Liver (tissue), 9 donors: ENCODE results near the gene FMN2. TPM values are rescaled to one million over a fixed set of nuclear protein-coding genes. Genes with fewer than 3 reads are reported as not detected.

ENCODE experiments used
- DNase-seq: peaks from one replicate; pipeline ENCODE4 v3.0.0-alpha.2; 2017; ENCODE audit warnings: low spot score
- H3K27ac ChIP-seq, 2 donors: one replicate each; pipeline ENCODE4 v1.7.0; 2013; ENCODE audit warnings: inconsistent platforms in 2 of 2, low read length in 2 of 2, control low read depth in 1 of 2, low read depth in 1 of 2, mild to moderate bottlenecking in 1 of 2
- H3K27me3 ChIP-seq, 4 donors: one replicate each; pipeline versions ENCODE4 v1.6.1 to v1.7.0; 2013; ENCODE audit warnings: low read length in 3 of 4, inconsistent platforms in 1 of 4, mild to moderate bottlenecking in 1 of 4, moderate library complexity in 1 of 4; ENCODE audit not compliant: control insufficient read depth in 4 of 4, insufficient read depth in 4 of 4
- H3K36me3 ChIP-seq, 4 donors: one replicate each; pipeline versions ENCODE4 v1.6.1 to v1.7.0; 2013; ENCODE audit warnings: low read length in 3 of 4, mild to moderate bottlenecking in 3 of 4, low read depth in 1 of 4, moderate library complexity in 1 of 4; ENCODE audit not compliant: control insufficient read depth in 4 of 4, insufficient read depth in 3 of 4
- H3K4me1 ChIP-seq, 4 donors: one replicate each; pipeline versions ENCODE4 v1.6.1 to v1.7.0; 2013; ENCODE audit warnings: low read length in 3 of 4, mild to moderate bottlenecking in 3 of 4, moderate library complexity in 1 of 4; ENCODE audit not compliant: control insufficient read depth in 4 of 4, insufficient read depth in 4 of 4
- H3K4me3 ChIP-seq, 3 donors: one replicate each; pipeline versions ENCODE4 v1.6.1 to v1.7.0; 2013; ENCODE audit warnings: low read length in 3 of 3, control low read depth in 1 of 3, low read depth in 1 of 3, mild to moderate bottlenecking in 1 of 3
- H3K9ac ChIP-seq, 2 donors: one replicate each; pipeline ENCODE4 v1.7.0; 2013; ENCODE audit warnings: low read length in 2 of 2, mild to moderate bottlenecking in 2 of 2, moderate library complexity in 2 of 2, control low read depth in 1 of 2, low read depth in 1 of 2
- H3K9me3 ChIP-seq, 4 donors: one replicate each; pipeline versions ENCODE4 v1.6.1 to v1.7.0; 2013; ENCODE audit warnings: low read length in 3 of 4; ENCODE audit not compliant: control insufficient read depth in 4 of 4
- ATF3 ChIP-seq: IDR thresholded peaks from 2 replicates; pipeline ENCODE4 v1.6.1; 2016; ENCODE audit warnings: antibody characterized with exemption
- CTCF ChIP-seq: fragments of 150-350 bp; IDR thresholded peaks from 2 replicates; pipeline ENCODE4 v1.5.1; 2017; ENCODE audit warnings: improper control_type of control experiment, low read depth, low read length; ENCODE audit not compliant: missing input control
- FOXA1 ChIP-seq: IDR thresholded peaks from 2 replicates; pipeline ENCODE4 v1.6.1; 2016; ENCODE audit warnings: antibody characterized with exemption
- FOXA2 ChIP-seq: IDR thresholded peaks from 2 replicates; pipeline ENCODE4 v1.6.1; 2016; ENCODE audit warnings: antibody characterized with exemption
- GABPA ChIP-seq, 2 donors: IDR thresholded peaks in 1 of 2; conservative IDR thresholded peaks in 1 of 2; 2 replicates each; pipeline ENCODE4 v1.6.1; 2016; ENCODE audit warnings: antibody characterized with exemption in 2 of 2, mild to moderate bottlenecking in 1 of 2, moderate library complexity in 1 of 2
- HNF4A ChIP-seq, 2 donors: conservative IDR thresholded peaks; 2 replicates each; pipeline ENCODE4 v1.6.1; 2016; ENCODE audit warnings: antibody characterized with exemption in 2 of 2, mild to moderate bottlenecking in 2 of 2
- HNF4G ChIP-seq: IDR thresholded peaks from 2 replicates; pipeline ENCODE4 v1.6.1; 2016; ENCODE audit warnings: antibody characterized with exemption
- JUND ChIP-seq, 2 donors: IDR thresholded peaks; 2 replicates each; pipeline ENCODE4 v1.6.1; 2016; ENCODE audit warnings: antibody characterized with exemption in 2 of 2
- MAX ChIP-seq: IDR thresholded peaks from 2 replicates; pipeline ENCODE4 v1.6.1; 2016; ENCODE audit warnings: antibody characterized with exemption
- RAD21 ChIP-seq, 2 donors: IDR thresholded peaks; 2 replicates each; pipeline ENCODE4 v1.6.1; 2016; ENCODE audit warnings: antibody characterized with exemption in 2 of 2, mild to moderate bottlenecking in 2 of 2
- RXRA ChIP-seq, 2 donors: IDR thresholded peaks; 2 replicates each; pipeline ENCODE4 v1.6.1; 2017 to 2018; ENCODE audit warnings: antibody characterized with exemption in 2 of 2, mild to moderate bottlenecking in 1 of 2
- TAF1 ChIP-seq: conservative IDR thresholded peaks from 2 replicates; pipeline ENCODE4 v1.6.1; 2016; ENCODE audit warnings: antibody characterized with exemption, mild to moderate bottlenecking
- YY1 ChIP-seq: IDR thresholded peaks from 2 replicates; pipeline ENCODE4 v1.6.1; 2016; ENCODE audit warnings: antibody characterized with exemption, mild to moderate bottlenecking
- ZBTB33 ChIP-seq: IDR thresholded peaks from 2 replicates; pipeline ENCODE4 v1.6.1; 2016; ENCODE audit warnings: antibody characterized with exemption
- WGBS: extraction: QIAGEN DNeasy Blood & Tissue Kit; methylation state at CpG from one replicate; pipeline ENCODE4 v1.1.7; 2013; 5-methylcytosine and 5-hydroxymethylcytosine counted together
- polyA plus RNA-seq, 2 donors: library from polyadenylated mRNA; stranded (reverse) in 1 of 2; unstranded in 1 of 2; fragments of 200-250 nt in 1 of 2; fragments of >200 nt in 1 of 2; fragmentation: Nextera tagmentation in 1 of 2; extraction: Ambion mirVana in 1 of 2; gene quantifications; one replicate each; pipeline versions ENCODE4 v1.2.1 to v1.2.3, GENCODE V29; 2013 to 2015
- total RNA-seq, 2 donors: library from RNA; depleted of rRNA; stranded (reverse); fragments of >200 nt; gene quantifications; one replicate each; pipeline ENCODE4 v1.2.3, GENCODE V29; 2014
- TF ChIP-seq, protein P1 (sequence below): IDR thresholded peaks from 2 replicates; pipeline ENCODE4 v1.6.1; 2016; ENCODE audit warnings: antibody characterized with exemption, mild to moderate bottlenecking
- donor health status: healthy.
- donor health status: healthy.
- donor health status: healthy.
- donor health status: healthy.
- donor health status: healthy.

Gene FMN2
- total and polyA plus RNA-seq, 4 donors: 0.17 TPM; not detected in 3

GRCh38 chr1:240319998-240320397, 228.3 kb downstream of the FMN2 start:
- WGBS: 90% methylated on average over 3 of the region's 3 CpGs
- no peaks in the 10 kb centered on the region for H3K36me3 ChIP-seq
- H3K9ac ChIP-seq: no peak overlapping the region
- no peak overlapping the region for H3K4me3 ChIP-seq
- peaks cover 0 to 3% (median 0%) of the 10 kb centered on the region in 4 donors for H3K27me3 ChIP-seq
- no peak overlapping the region for H3K27ac ChIP-seq
- H3K9me3 ChIP-seq: no peaks in the 10 kb centered on the region
- H3K4me1 ChIP-seq: no peaks in the 10 kb centered on the region
- no peak for DNase-seq
- TF ChIP-seq TAF1: no peak
- no peak for TF ChIP-seq MAX
- TF ChIP-seq FOXA1: no peak

DNA sequence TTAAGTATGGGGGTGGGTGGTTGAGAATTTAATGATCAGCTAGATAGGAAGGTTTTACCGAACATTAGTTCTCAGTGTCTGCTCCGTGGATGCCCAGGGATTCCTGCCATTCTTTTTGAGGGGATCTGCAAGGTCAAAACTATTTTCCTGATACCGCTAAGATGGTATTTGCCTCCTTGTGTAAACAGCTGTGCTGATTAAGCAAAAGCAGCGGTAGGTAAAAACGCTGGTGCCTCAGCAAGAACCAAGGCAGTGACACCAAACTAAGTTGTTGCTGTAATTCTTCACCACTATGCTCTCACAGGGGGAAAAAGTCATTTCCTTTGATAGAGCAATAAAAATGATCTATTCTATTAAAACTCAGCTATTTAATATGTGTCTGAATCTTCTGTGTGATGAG, 229.0 kb downstream of the FMN2 start:
- WGBS: 30% methylated on average over 5 of the region's 5 CpGs
- Histone ChIP-seq H3K9ac (no peak overlapping the region), H3K4me1 (no peaks in the 10 kb centered on the region), H3K27me3 (peaks cover 0 to 3% (median 0%) of the 10 kb centered on the region in 4 donors), H3K27ac (no peak overlapping the region), H3K36me3 (no peaks in the 10 kb centered on the region), H3K9me3 (no peaks in the 10 kb centered on the region), H3K4me3 (no peak overlapping the region)
- TF ChIP-seq HNF4G: no peak
- no peak for TF ChIP-seq YY1
- TF ChIP-seq, protein P1, sequence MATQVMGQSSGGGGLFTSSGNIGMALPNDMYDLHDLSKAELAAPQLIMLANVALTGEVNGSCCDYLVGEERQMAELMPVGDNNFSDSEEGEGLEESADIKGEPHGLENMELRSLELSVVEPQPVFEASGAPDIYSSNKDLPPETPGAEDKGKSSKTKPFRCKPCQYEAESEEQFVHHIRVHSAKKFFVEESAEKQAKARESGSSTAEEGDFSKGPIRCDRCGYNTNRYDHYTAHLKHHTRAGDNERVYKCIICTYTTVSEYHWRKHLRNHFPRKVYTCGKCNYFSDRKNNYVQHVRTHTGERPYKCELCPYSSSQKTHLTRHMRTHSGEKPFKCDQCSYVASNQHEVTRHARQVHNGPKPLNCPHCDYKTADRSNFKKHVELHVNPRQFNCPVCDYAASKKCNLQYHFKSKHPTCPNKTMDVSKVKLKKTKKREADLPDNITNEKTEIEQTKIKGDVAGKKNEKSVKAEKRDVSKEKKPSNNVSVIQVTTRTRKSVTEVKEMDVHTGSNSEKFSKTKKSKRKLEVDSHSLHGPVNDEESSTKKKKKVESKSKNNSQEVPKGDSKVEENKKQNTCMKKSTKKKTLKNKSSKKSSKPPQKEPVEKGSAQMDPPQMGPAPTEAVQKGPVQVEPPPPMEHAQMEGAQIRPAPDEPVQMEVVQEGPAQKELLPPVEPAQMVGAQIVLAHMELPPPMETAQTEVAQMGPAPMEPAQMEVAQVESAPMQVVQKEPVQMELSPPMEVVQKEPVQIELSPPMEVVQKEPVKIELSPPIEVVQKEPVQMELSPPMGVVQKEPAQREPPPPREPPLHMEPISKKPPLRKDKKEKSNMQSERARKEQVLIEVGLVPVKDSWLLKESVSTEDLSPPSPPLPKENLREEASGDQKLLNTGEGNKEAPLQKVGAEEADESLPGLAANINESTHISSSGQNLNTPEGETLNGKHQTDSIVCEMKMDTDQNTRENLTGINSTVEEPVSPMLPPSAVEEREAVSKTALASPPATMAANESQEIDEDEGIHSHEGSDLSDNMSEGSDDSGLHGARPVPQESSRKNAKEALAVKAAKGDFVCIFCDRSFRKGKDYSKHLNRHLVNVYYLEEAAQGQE: no peak
- TF ChIP-seq RAD21 (IDR thresholded peaks at IDR 0.05): no peak
- TF ChIP-seq CTCF: no peak
- TF ChIP-seq MAX: no peak
- no peak for TF ChIP-seq TAF1
- no peak for TF ChIP-seq FOXA2
- no peak for DNase-seq

DNA sequence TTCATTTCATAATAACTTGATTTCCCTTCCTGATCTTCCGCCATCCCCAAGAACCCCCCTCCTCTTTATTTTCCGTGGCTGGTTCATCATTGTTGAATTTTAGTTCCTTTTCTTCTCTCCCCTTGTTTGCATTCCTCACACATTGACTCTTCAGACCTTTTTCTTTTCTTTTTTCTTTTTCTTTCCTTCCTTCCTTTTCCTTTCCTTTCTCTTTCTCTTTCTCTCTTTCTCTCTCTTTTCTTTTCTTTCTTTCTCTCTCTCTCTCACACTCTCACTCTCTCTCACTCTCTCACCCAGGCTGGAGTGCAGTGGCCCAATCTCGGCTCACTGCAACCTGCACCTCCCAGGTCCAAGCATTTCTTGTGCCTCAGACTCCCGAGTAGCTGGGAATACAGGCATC, 231.3 kb downstream of the FMN2 start:
- H3K27me3 ChIP-seq: peaks cover 0 to 3% (median 0%) of the 10 kb centered on the region in 4 donors
- WGBS: 76% methylated on average over 4 of the region's 4 CpGs
- H3K9ac ChIP-seq: no peak overlapping the region
- H3K36me3 ChIP-seq: no peaks in the 10 kb centered on the region
- TF ChIP-seq MAX (no peak), TAF1 (no peak), ATF3 (no peak), JUND (IDR thresholded peaks at IDR 0.05) (no peak), HNF4G (no peak), RXRA (IDR thresholded peaks at IDR 0.05) (no peak), FOXA1 (no peak), FOXA2 (no peak), ZBTB33 (no peak), HNF4A (conservative IDR thresholded peaks at IDR 0.05) (no peak), RAD21 (IDR thresholded peaks at IDR 0.05) (no peak), YY1 (no peak), GABPA (IDR thresholded peaks at IDR 0.05 in 1 of 2, conservative IDR thresholded peaks at IDR 0.05 in 1 of 2) (no peak)
- TF ChIP-seq, protein P1: no peak
- no peaks in the 10 kb centered on the region for H3K4me1 ChIP-seq
- DNase-seq: no peak
- no peaks in the 10 kb centered on the region for H3K9me3 ChIP-seq
- H3K4me3 ChIP-seq: no peak overlapping the region
- H3K27ac ChIP-seq: no peak overlapping the region
